GM19193 (cell line): ENCODE results near the gene CYB5R2.

Experiments
- POLR2A ChIP-seq: IDR thresholded peaks from 4 replicates; pipeline ENCODE4 v1.6.1; 2011; ENCODE audit not compliant: insufficient read depth, insufficient read length; ENCODE audit errors: extremely low read depth

Gene CYB5R2

DNA sequence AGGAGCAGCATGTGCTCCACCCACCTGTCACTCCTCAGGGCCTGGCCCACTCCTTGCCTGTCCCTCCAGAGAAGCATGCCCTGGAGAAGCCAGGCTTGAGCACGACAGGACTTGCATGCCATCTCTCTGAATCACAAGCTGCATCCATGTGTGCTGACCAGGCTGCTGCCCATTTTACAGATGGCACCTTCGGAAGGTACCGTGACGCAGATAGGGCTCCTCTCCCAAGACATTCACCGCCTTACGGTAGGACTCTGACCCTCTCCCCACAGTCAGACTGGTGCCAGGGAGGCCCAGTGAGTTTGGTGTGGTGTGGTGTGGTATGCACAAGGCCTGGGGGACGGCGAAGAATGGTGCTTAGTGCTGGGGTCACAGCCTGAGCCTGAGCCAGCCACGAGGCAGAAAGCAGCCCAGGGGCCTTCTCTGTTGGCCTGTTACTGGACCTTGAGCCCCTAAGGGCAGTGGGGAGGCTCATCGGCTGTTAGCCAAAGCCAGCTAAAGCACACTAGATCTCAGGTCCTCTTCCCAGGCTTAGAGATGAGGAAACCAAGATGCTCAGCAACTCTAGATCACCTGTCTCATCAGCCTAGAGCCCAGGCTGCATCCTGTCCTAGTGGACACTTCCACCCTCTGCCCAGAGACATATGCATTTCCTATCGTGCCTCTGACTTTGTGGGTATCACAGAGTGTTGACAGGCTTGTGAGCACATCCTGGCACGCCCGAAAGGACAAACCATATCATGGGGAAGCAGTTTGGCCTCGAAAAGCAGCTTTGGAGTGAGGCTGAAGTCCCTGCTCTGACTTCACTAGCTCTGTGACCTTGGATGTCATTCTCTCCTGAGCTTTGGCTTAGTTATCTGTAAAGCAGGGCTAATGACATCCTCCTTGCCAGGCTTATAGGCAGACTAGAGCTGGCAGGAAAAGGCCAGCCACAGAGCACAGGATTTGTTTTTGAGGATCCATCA lies 17.8 kb downstream of the CYB5R2 start:
- TF ChIP-seq POLR2A, result no peak

DNA sequence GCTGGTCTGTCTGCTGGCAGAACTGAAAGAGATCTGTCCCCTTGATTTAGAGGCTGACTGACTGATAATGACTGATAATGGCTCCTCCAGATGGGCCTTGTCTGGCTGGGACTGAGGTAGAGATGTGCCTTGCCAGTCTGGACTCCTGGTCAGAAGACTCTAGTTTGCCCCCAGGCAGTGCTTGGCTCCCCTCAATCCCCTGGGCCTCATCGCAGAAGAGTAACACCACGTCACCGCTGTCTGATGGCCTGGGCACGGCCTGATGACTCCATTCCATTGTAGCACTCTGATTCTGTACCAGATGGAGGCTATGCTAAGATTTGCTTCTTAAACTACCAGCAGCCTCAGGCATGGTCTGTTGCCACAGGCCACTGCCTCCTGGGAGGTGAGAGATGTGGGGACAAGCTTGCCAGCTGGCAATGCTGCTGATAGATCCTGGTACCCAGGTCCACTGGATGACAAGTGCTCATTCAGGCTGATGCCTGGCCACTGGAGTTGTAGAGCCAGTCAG lies 19.1 kb downstream of the CYB5R2 start:
- TF ChIP-seq POLR2A, result no peak

DNA sequence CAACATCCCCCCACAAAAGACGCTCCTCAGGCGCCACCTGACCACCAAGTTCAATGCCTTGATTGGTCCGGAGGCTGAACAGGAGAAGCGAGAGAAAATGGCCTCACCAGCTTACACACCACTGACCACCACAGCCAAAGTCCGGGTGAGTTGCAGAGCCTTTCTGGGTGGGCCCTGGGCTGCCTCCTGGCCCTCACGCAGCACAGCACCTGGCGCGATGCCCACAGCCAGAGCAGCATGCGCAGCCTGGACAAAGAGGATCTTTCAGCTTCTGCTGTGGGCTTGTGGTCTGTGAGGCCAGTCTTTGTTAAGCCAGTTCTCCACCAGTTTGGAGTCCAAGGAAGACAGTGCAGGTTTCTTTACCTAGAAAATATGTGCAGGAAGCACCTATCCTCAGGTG lies 21.6 kb downstream of the CYB5R2 start:
- TF ChIP-seq POLR2A, result no peak

DNA sequence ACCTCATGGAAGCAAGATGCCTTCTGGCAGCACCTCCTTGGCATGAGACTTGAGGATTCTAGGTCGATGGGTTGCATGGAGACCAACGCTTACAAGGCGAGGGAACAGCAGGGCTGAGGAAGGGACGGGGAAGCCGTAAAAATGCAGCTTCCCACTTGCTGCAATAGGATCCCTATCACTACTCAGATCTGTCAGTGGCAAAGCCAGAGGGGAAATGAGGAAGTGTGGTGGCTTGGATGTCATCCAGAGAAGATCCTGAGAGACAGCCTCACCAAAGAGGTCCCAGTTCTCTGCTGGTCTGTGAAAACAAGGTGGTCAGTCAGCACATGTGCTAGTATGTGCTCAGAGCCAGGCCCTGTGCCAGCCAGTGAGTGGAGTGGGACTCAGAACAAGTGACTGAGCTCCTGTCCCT lies 22.2 kb downstream of the CYB5R2 start:
- TF ChIP-seq POLR2A, result no peak

DNA sequence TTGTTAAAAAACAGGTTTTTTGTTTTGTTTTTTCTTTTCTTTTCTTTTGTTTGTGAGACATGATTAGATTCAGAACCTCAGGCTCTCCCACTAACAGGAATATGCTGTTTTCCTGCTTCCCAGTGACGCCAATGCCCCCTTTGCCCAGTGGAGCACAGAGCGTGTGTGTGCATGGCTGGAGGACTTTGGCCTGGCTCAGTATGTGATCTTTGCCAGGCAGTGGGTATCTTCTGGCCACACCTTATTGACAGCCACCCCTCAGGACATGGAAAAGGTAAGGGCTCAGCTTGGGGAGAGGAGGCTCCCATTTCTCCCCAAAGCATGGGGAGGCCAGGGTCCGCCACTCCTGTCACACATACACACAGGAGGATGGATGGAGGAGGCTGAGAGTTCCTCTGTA lies 25.0 kb downstream of the CYB5R2 start:
- no peak for TF ChIP-seq POLR2A

DNA sequence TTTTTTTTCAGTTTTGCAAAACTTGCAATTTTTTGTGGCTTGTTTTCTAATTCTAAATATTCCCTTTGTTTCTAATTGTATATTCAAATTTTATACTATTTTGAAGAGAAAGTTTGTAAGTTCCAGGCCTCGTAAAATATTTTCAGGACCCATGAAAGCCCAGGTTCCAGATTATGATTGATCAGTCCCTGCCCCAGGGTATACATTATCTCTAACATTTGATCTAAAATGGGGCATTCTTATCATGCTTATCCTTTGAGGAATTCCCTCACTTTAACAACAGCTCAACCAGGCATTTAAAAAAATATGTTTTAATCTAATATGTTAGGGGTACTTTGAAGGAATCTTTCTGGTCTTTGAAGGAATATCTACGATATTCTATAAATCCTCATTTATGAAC lies 26.4 kb downstream of the CYB5R2 start:
- TF ChIP-seq POLR2A, result no peak

DNA sequence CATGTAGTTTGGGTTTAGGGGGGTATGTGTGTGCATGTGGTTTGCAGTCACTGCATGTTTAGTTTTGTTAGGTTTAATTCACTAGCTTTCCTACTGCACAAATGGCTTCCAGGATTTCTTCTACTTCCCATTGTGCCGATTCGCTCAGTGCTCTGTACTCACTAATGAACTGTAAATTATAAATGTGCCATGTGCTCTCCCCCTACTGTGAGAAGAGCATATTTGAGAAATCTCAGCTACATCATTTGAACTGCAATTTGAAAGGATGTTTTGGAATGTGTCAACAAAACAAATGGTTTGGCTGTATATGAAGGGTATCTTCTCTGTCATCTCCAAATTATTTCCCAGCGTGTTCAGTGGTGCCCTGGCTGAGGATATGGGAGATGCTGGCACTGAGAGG lies 28.1 kb downstream of the CYB5R2 start:
- TF ChIP-seq POLR2A, result no peak

DNA sequence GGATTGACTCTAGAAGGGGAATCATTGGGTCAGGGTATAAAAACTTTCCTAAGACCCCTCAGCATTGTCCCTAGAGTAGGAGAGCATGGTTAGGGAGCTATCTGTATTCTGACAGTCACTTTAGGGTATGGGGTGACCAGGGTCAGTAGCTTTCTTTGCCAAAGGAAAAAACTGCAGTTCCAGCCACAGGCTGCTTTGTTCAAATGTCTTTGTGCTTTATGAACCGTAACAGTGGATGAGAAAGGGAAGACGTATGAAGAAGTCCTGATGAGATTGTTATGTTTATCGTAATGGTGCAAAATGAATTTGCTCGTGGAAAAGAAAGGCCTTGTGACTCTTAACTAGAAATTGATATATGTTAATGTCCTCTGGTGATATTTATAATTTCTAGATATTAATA lies 30.0 kb downstream of the CYB5R2 start:
- no peak for TF ChIP-seq POLR2A

DNA sequence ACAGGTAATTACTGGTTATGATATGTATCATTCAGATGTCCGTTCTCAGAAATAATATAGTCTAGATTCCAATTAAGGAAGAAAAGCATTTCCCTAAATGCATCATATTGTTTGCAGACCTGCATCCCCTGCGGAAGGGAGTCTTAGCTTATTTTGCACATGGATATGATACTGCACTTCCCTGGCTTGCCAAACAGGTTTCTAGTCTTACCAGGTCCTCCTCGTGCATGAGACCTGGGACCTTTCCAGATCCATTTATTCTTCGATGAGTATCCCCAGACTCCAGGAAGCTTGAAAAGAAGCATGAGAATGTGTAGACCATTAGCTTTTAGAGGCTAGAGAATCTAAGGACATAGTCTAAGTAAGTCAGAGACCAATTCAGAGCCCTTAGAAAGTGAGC lies 30.6 kb downstream of the CYB5R2 start:
- TF ChIP-seq POLR2A, result no peak

DNA sequence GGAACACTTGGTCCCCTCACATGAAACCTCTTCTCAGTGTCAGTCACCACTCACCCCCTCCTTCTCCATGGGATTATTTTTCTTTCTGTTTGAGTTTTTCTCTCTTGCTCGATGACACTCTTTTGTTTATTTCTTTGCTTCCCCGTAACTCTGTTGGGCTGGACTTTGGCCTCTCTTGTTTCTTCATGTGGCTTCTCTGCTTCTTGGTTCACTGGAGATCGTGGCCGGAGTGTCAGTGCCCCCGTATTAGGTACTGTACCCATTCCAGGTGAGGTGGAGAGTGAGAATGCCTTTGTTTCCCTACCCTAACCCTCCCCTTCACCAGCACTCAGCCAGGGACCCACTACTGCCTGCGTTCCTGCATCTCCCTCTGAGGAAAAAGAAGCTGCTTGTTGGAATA lies 32.5 kb downstream of the CYB5R2 start:
- TF ChIP-seq POLR2A, result no peak

DNA sequence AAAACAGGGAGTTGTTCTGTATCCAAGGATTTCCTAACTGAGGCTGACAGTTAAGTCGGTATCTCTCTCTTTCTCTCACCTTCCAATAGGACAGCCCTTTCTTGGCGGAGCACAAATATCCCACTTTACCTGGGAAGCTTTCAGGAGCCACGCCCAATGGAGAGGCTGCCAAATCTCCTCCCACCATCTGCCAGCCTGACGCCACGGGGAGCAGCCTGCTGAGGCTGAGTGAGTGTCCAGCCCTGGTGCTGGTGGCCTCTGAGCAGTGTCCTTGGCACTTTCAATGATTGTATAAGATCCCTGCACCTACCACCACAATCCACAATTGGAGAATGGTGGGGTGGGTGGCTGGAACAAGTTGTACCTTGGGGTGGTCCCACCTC lies 33.7 kb downstream of the CYB5R2 start:
- TF ChIP-seq POLR2A, result no peak

DNA sequence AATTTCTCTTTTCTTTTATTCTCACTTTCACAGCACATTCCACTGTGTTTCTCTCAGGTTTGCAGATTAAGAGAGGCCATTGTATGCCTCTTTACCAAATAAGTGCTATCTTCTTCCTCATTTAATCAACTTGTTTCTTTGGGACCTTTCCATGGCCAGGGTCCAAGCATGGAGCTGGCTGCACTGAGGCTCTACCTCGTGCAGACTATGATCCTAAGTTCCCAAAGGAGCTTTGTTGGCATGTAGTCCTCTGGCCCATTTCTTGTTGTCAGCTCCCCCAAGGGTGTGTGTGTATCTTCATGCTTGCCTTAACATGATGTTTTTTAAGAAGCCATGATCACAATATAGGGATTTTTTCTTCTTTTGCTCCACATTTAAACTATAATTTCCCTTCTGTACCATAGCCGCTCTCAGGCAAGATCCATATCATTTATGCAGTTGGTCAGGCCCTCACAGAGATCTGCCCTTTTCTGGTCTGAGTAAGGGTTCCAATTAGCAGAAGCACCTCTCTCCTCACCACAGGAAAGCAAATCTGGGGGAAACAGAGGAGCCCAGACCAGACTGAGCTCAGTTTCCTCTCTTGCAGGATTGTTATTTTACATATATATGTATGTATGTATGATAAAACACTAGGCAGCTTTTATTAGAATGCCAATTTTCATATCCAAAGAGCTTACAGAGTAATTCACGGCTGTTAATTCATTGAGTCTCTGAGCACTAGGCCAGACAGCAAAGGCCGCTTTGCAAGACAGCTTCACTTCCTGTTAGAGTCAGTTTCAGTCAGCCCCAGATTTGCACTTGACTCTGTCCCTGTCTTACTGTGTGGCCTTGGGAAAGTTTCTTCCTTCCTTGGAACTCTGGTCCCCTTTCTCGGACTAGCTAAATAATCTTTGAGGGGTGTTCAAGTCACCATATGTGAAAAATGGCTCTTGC lies 34.3 kb downstream of the CYB5R2 start:
- TF ChIP-seq POLR2A, result no peak

DNA sequence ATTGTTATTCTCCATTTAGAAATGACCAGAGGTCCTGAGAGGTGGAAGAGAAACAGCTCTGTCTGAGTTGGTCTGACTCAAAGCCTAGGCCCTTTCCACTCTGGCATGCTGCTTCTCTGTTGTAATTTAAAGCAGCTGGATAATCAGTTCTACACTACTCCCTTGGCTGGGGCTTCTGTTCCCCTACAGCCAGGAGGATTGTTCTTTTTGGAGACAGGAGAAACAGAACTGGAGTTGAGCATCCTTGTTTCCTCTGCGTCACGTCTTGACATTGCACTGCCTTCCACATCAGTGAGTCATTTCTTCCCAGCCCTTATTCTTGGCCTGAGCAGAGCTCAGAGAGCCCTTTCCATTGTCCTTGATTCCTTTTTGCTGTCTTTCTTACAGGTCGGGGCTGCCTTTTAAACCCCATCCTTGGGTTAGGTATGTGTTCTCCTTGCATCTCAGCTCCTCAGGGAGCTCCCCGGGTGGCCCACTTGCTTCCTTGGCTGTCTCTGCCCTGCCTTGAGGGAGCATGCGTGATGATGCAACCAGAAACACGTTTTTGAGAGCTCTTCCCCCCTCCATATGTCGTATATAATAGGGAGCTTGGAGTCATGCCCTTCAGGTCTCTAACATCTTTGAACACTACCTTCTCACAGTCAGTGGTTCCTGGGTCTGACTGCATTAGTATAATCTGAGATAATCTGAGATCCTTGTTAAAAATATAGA lies 35.7 kb downstream of the CYB5R2 start:
- TF ChIP-seq POLR2A, result no peak

DNA sequence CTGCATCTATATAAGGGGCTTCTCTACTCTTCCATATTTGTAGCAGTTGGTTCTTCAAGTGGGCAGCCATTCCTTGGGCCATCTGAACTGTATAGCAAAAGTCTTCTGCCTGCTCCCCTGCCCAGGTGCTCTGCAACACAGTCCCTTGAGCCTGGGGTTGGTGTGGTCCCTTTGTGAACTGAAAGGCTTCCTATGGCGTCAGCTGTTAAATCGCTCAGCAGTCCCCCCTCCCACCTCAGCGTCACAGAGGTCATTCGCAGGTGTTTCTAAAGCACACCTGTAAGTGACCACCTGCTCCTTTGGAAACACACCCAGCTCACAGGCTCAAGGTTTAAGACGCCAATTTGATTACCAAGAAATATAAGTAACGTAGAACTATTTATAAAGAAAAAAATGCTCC lies 37.0 kb downstream of the CYB5R2 start:
- TF ChIP-seq POLR2A, result no peak

DNA sequence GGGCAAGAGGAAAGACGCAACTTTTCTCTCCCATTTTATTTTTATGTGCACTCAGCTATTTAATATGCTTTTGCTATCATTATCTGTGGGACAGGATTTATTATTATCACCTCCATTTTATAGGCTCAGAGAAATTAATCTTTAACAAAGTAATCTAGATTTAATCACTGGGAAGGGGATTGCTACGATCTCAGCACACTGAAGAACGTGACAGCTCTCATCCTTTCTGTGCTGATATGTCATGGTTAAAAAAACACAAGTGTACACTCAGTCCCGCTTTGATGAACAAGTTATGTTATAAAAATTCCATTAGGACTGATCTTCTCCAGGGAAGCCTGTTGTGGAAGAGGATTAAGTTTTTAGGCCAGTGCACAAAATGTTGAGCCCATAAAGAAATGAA lies 37.6 kb downstream of the CYB5R2 start:
- TF ChIP-seq POLR2A, result no peak
